Loucy (cell line): Measurements from ENCODE around the gene CNPPD1.

Experiments
- H2AFZ ChIP-seq: fragments of 200-600 bp; sonication (generic); 2 replicates; pipeline ENCODE4 v1.6.0; 2016; ENCODE audit warnings: antibody characterized with exemption, mild to moderate bottlenecking, low read length, moderate library complexity
- H3F3A ChIP-seq: fragments of 200-600 bp; 2 replicates; pipeline ENCODE4 v1.6.0; 2016; ENCODE audit warnings: antibody characterized with exemption, low read depth, mild to moderate bottlenecking
- H3K27me3 ChIP-seq: fragments of 200-600 bp; sonication (generic); 2 replicates; pipeline ENCODE4 v1.6.1; 2014; ENCODE audit warnings: low read length, mild to moderate bottlenecking; ENCODE audit not compliant: insufficient read depth, poor library complexity, severe bottlenecking
- H3K36me3 ChIP-seq: fragments of 200-600 bp; sonication (generic); 2 replicates; pipeline ENCODE4 v1.6.1; 2016; ENCODE audit warnings: low read length; ENCODE audit not compliant: insufficient read depth
- H3K4me1 ChIP-seq: fragments of 200-600 bp; sonication (generic); 2 replicates; pipeline ENCODE4 v1.5.1; 2014; ENCODE audit warnings: low read length, mild to moderate bottlenecking; ENCODE audit not compliant: insufficient read depth, poor library complexity, severe bottlenecking
- H3K4me2 ChIP-seq: fragments of 200-600 bp; sonication (generic); 2 replicates; pipeline ENCODE4 v1.6.0; 2014; ENCODE audit warnings: antibody characterized with exemption, low read length, low read depth, mild to moderate bottlenecking; ENCODE audit not compliant: poor library complexity, severe bottlenecking
- H3K4me3 ChIP-seq: fragments of 200-600 bp; sonication (generic); 2 replicates; pipeline ENCODE4 v1.5.1; 2014; ENCODE audit warnings: low read length, mild to moderate bottlenecking, mixed read lengths; ENCODE audit not compliant: poor library complexity, severe bottlenecking
- H3K79me2 ChIP-seq: fragments of 200-600 bp; sonication (generic); 2 replicates; pipeline ENCODE4 v1.6.1; 2014; ENCODE audit warnings: low read length; ENCODE audit not compliant: insufficient read depth
- H3K9ac ChIP-seq: fragments of 200-600 bp; sonication (generic); 2 replicates; pipeline ENCODE4 v1.6.0; 2014; ENCODE audit warnings: mild to moderate bottlenecking, low read depth, low read length, moderate library complexity; ENCODE audit not compliant: poor library complexity, severe bottlenecking
- H3K9me2 ChIP-seq: fragments of 200-600 bp; sonication (generic); replicated peaks from 2 replicates; pipeline ENCODE4 v1.6.1; 2016; ENCODE audit warnings: low read depth, low read length, mixed read lengths
- H3K9me3 ChIP-seq: fragments of 200-600 bp; sonication (generic); 2 replicates; pipeline ENCODE4 v1.6.1; 2014; ENCODE audit warnings: mild to moderate bottlenecking, antibody characterized with exemption, low read length, low read depth; ENCODE audit not compliant: insufficient read depth
- H4K20me1 ChIP-seq: fragments of 200-600 bp; sonication (generic); 2 replicates; pipeline ENCODE4 v1.6.0; 2014; ENCODE audit warnings: antibody characterized with exemption, low read length, mild to moderate bottlenecking; ENCODE audit not compliant: insufficient read depth, poor library complexity, severe bottlenecking
- CTCF ChIP-seq: fragments of 200-600 bp; sonication (generic); conservative IDR thresholded peaks from 2 replicates; pipeline ENCODE4 v1.5.1; 2014; ENCODE audit warnings: mild to moderate bottlenecking, antibody characterized with exemption, low read length
- EZH2phosphoT487 ChIP-seq: fragments of 200-600 bp; IDR thresholded peaks from 2 replicates; pipeline ENCODE4 v1.6.1; 2018; ENCODE audit warnings: antibody characterized with exemption, mild to moderate bottlenecking, moderate library complexity, borderline replicate concordance

Gene CNPPD1

GRCh38 chr2:219174146-219174545 lies 2.6 kb downstream of the CNPPD1 start:
- no peaks in the 10 kb centered on the region for H3K9me2 ChIP-seq
- H4K20me1 ChIP-seq: peaks cover 22% of the 10 kb centered on the region
- H3K4me2 ChIP-seq: peak overlapping the region; percentile 92
- peak overlapping the region; percentile 13 for H3K9ac ChIP-seq
- H3K4me3 ChIP-seq: no peak overlapping the region
- no peak overlapping the region for H2AFZ ChIP-seq
- peaks cover 32% of the 10 kb centered on the region for H3K79me2 ChIP-seq
- peaks cover 9% of the 10 kb centered on the region; the same call in 1 of the 2 replicates for H3F3A ChIP-seq
- H3K27me3 ChIP-seq: no peaks in the 10 kb centered on the region
- TF ChIP-seq CTCF: no peak
- TF ChIP-seq EZH2phosphoT487: no peak
- H3K9me3 ChIP-seq: no peaks in the 10 kb centered on the region
- H3K36me3 ChIP-seq: peaks cover 3% of the 10 kb centered on the region; the same call in 1 of the 2 replicates
- peaks cover 20% of the 10 kb centered on the region for H3K4me1 ChIP-seq

GRCh38 chr2:219173176-219173575 lies 3.5 kb downstream of the CNPPD1 start:
- Histone ChIP-seq H3K4me3 (no peak overlapping the region), H3K4me1 (peaks cover 14% of the 10 kb centered on the region), H2AFZ (no peak overlapping the region), H3K79me2 (peaks cover 25% of the 10 kb centered on the region), H3K27me3 (no peaks in the 10 kb centered on the region), H3K4me2 (no peak overlapping the region), H3K9me3 (no peaks in the 10 kb centered on the region), H3K9ac (no peak overlapping the region), H4K20me1 (peaks cover 13% of the 10 kb centered on the region), H3F3A (peaks cover 9% of the 10 kb centered on the region; the same call in 1 of the 2 replicates), H3K9me2 (no peaks in the 10 kb centered on the region), H3K36me3 (peaks cover 3% of the 10 kb centered on the region; the same call in 1 of the 2 replicates)
- no peak for TF ChIP-seq CTCF
- TF ChIP-seq EZH2phosphoT487: no peak

- no peaks in the 10 kb centered on the region for H3K27me3 ChIP-seq
- TF ChIP-seq CTCF (no peak), EZH2phosphoT487 (no peak)
- no peak overlapping the region for H3K9ac ChIP-seq
- H3K36me3 ChIP-seq: peaks cover 3% of the 10 kb centered on the region; the same call in 1 of the 2 replicates
- H3K79me2 ChIP-seq: peaks cover 25% of the 10 kb centered on the region
- H4K20me1 ChIP-seq: peaks cover 13% of the 10 kb centered on the region
- H3K4me1 ChIP-seq: peaks cover 14% of the 10 kb centered on the region
- H3K9me2 ChIP-seq: no peaks in the 10 kb centered on the region
- H3K9me3 ChIP-seq: no peaks in the 10 kb centered on the region
- peaks cover 5% of the 10 kb centered on the region; the same call in 1 of the 2 replicates for H3F3A ChIP-seq
- H3K4me3 ChIP-seq: no peak overlapping the region
- no peak overlapping the region for H2AFZ ChIP-seq
- no peak overlapping the region for H3K4me2 ChIP-seq
These were observed 4.2 kb downstream of the CNPPD1 start for GRCh38 chr2:219172231-219173154.
